HL-60/S4 (cell line): ENCODE data around the gene GOLGA5.
"Not testable (repeated sequence)": the region's sequence is repeated elsewhere in the genome, so short reads cannot be mapped to it uniquely, and the experiment has no call there.

Experiments used
- in situ Hi-C: fragments of 300-500 bp; cut with MboI; formaldehyde crosslinking; loops from 2 replicates; pipeline ENCODE4 v1.14.3; 2022; ENCODE audit warnings: low sequenced_read_pairs

GOLGA5 gene

GRCh38 chr14:92819680-92820535 lies 25.8 kb downstream of the GOLGA5 start:
- in situ Hi-C loops, result not testable (repeated sequence)

- in situ Hi-C loops, result not testable (repeated sequence)
Measured at GRCh38 chr14:92820536-92820840, 26.4 kb downstream of the GOLGA5 start.

GRCh38 chr14:92830902-92831301 lies 36.8 kb downstream of the GOLGA5 start:
- in situ Hi-C loops, result no loop called here

GRCh38 chr14:92832137-92832700 lies 38.1 kb downstream of the GOLGA5 start:
- in situ Hi-C loops, result no loop called here

- in situ Hi-C loops, result no loop called here
Measured at GRCh38 chr14:92841930-92842329, 47.8 kb downstream of the GOLGA5 start.

- in situ Hi-C loops, result no loop called here
Measured at GRCh38 chr14:92844204-92844603, 50.1 kb downstream of the GOLGA5 start.

- in situ Hi-C loops, result no loop called here
Measured at GRCh38 chr14:92846162-92846897, 52.2 kb downstream of the GOLGA5 start.

GRCh38 chr14:92847278-92847677 lies 53.2 kb downstream of the GOLGA5 start:
- in situ Hi-C loops, result no loop called here

GRCh38 chr14:92847749-92848148 lies 53.6 kb downstream of the GOLGA5 start:
- in situ Hi-C loops, result no loop called here

GRCh38 chr14:92848887-92849286 lies 54.8 kb downstream of the GOLGA5 start:
- in situ Hi-C loops, result no loop called here

- in situ Hi-C loops, result no loop called here
Measured at GRCh38 chr14:92850492-92850891, 56.4 kb downstream of the GOLGA5 start.

- in situ Hi-C loops, result not testable (repeated sequence)
Measured at GRCh38 chr14:92853136-92853535, 59.0 kb downstream of the GOLGA5 start.

- in situ Hi-C loops, result no loop called here
Measured at GRCh38 chr14:92860049-92860840, 66.1 kb downstream of the GOLGA5 start.

GRCh38 chr14:92861856-92862745 lies 68.0 kb downstream of the GOLGA5 start:
- in situ Hi-C loops, result no loop called here

GRCh38 chr14:92863286-92864080 lies 69.4 kb downstream of the GOLGA5 start:
- in situ Hi-C loops, result no loop called here

GRCh38 chr14:92865674-92866073 lies 71.6 kb downstream of the GOLGA5 start:
- in situ Hi-C loops, result no loop called here

GRCh38 chr14:92866181-92866752 lies 72.2 kb downstream of the GOLGA5 start:
- in situ Hi-C loops, result no loop called here

GRCh38 chr14:92866901-92867865 lies 73.1 kb downstream of the GOLGA5 start:
- in situ Hi-C loops, result no loop called here
